ENCODE measurements around the gene ARF3. TPM values are rescaled to one million over a fixed set of nuclear protein-coding genes. Genes with fewer than 3 reads are reported as not detected.

ARF3 gene
- total RNA-seq, 1 experiment from 2014 or later = 166 TPM

GRCh38 chr12:48972213-48972951, 15.1 kb upstream of the ARF3 start:
- H3K4me1 ChIP-seq (ENCODE audit: control insufficient read depth in 1 of 2, insufficient read depth in 2 of 2, low read length in 2 of 2) = peaks cover 6 to 24% of the 10 kb centered on the region in 2 experiments; a peak in 3 of 4 replicates
- peak overlapping the region in 1 of 2 experiments; percentile 82; a peak in 1 of 4 replicates for H3K4me3 ChIP-seq (replicated peaks in 1 of 2; ENCODE audit: low read depth in 1 of 2, low read length in 2 of 2)
- DNase-seq (ENCODE audit: low read depth, low spot score) (no peak), ATAC-seq (no peak)
- H3K4me2 ChIP-seq (ENCODE audit: low read length) = peak overlapping the region; percentile 99
- ChIA-PET CTCF (interaction anchor here (1.9 to 2.6 kb wide), 2 partner anchors 10 to 16 kb away, joined by 5 to 10 read pairs; no protein-coding TSS in a partner anchor), RAD21 (ENCODE audit: low non-redundant PET in 1 of 2, low total read pairs in 2 of 2, uncharacterized antibody in 2 of 2, unreplicated experiment in 2 of 2) (no interaction called here), POLR2A (no interaction called here)
- H3K9me3 ChIP-seq (ENCODE audit: control insufficient read depth in 1 of 2, insufficient read depth in 1 of 2, low read depth in 1 of 2, low read length in 2 of 2) = no peaks in the 10 kb centered on the region
- H3K9ac ChIP-seq (ENCODE audit: low read length) = peak overlapping the region; percentile 87; the same call in 1 of the 2 replicates
- H3K27ac ChIP-seq (ENCODE audit: low read depth, low read length) = no peak overlapping the region
- intact Hi-C loops (cut with micrococcal nuclease) = no loop called here
- peaks cover 9% of the 10 kb centered on the region; the same call in 1 of the 2 replicates for H3K79me2 ChIP-seq (ENCODE audit: insufficient read depth, low read length)
- peak overlapping the region; percentile 86 for H2AFZ ChIP-seq (ENCODE audit: low read depth, low read length, poor library complexity, severe bottlenecking)
- H3K36me3 ChIP-seq (ENCODE audit: control insufficient read depth in 1 of 2, insufficient read depth in 2 of 2, low read length in 2 of 2) = no peaks in the 10 kb centered on the region
- H4K20me1 ChIP-seq (ENCODE audit: insufficient read depth) = no peaks in the 10 kb centered on the region
- no TSS peak for BruUV-seq (replicated peaks)
- H3K9me2 ChIP-seq (ENCODE audit: insufficient read depth) = no peaks in the 10 kb centered on the region
- TF ChIP-seq POLR2A (IDR thresholded peaks at IDR 0.05; ENCODE audit: borderline replicate concordance, extremely low read depth, insufficient read depth, insufficient read length) (no peak), SIN3A (IDR thresholded peaks at IDR 0.05; ENCODE audit: low read depth) (no peak), ZNF274 (IDR thresholded peaks at IDR 0.05; ENCODE audit: low read depth, low read length) (no peak), EZH2phosphoT487 (IDR thresholded peaks at IDR 0.05; ENCODE audit: borderline replicate concordance) (no peak), EZH2 (IDR thresholded peaks at IDR 0.05) (no peak), MAX (IDR thresholded peaks at IDR 0.05) (no peak), ZFX (IDR thresholded peaks at IDR 0.05) (no peak), ZBTB33 (IDR thresholded peaks at IDR 0.05; ENCODE audit: extremely low read depth, insufficient replicate concordance, low read length) (no peak), JUND (IDR thresholded peaks at IDR 0.05) (no peak), YY1 (IDR thresholded peaks at IDR 0.05; ENCODE audit: extremely low read depth, insufficient replicate concordance, low read depth, low read length) (no peak), RAD21 (IDR thresholded peaks at IDR 0.05; ENCODE audit: low read depth) (no peak), CTCF (IDR thresholded peaks at IDR 0.05 in 2 of 3, conservative IDR thresholded peaks at IDR 0.05 in 1 of 3; ENCODE audit: borderline replicate concordance in 1 of 3, insufficient read depth in 1 of 3, low read depth in 2 of 3, low read length in 2 of 3) (no peak), EGR1 (IDR thresholded peaks at IDR 0.05; ENCODE audit: low read depth) (no peak), ATF3 (IDR thresholded peaks at IDR 0.05) (no peak), CEBPB (IDR thresholded peaks at IDR 0.05; ENCODE audit: low read depth) (no peak), REST (IDR thresholded peaks at IDR 0.05; ENCODE audit: low read depth) (no peak), ELF1 (IDR thresholded peaks at IDR 0.05; ENCODE audit: borderline replicate concordance, low read depth) (no peak)
- no peaks in the 10 kb centered on the region for H3K27me3 ChIP-seq (ENCODE audit: insufficient read depth, low read length)

Data from HCT116 (cell line).